Thyroid gland (tissue), 4 donors: Measurements from ENCODE around the gene R3HDML. TPM values are rescaled to one million over a fixed set of nuclear protein-coding genes. Genes with fewer than 3 reads are reported as not detected.

Experiments used
- DNase-seq, 2 donors: peaks; one replicate each; pipeline ENCODE4 v3.0.0-alpha.2; 2019
- H3K27ac ChIP-seq, 3 donors: fragments of 200-600 bp; sonication (generic); 1 replicate in 2 of 3; 2 replicates in 1 of 3; pipeline ENCODE4 v1.5.1; 2016 to 2019; ENCODE audit warnings: mild to moderate bottlenecking in 1 of 3, moderate library complexity in 1 of 3
- H3K27me3 ChIP-seq: fragments of 200-600 bp; sonication (generic); one replicate; pipeline ENCODE4 v1.5.1; 2019
- H3K36me3 ChIP-seq, 2 donors: fragments of 200-600 bp; sonication (generic); one replicate each; pipeline ENCODE4 v1.5.1; 2016 to 2019
- H3K4me1 ChIP-seq, 2 donors: fragments of 200-600 bp; sonication (generic); one replicate each; pipeline ENCODE4 v1.5.1; 2017 to 2019
- H3K4me3 ChIP-seq, 3 donors: fragments of 200-600 bp; sonication (generic); replicated peaks in 1 of 3; 1 replicate in 2 of 3; 2 replicates in 1 of 3; pipeline ENCODE4 v1.5.1; 2016; ENCODE audit warnings: mild to moderate bottlenecking in 1 of 3
- H3K9me3 ChIP-seq: fragments of 200-600 bp; sonication (generic); one replicate; pipeline ENCODE4 v1.5.1; 2017
- POLR2A ChIP-seq, 2 donors: fragments of 450-650 bp; IDR thresholded peaks; one replicate each; pipeline ENCODE4 v1.6.1; 2017; ENCODE audit warnings: antibody characterized with exemption in 2 of 2, mild to moderate bottlenecking in 2 of 2, moderate library complexity in 1 of 2
- WGBS, 2 donors: methylation state at CpG; one replicate each; pipeline ENCODE4 v1.1.5; 2017; 5-methylcytosine and 5-hydroxymethylcytosine counted together
- intact Hi-C: fragments of 100-400 bp; cut with DNase I; formaldehyde crosslinking; loops from one replicate; pipeline ENCODE4 v1.15.1; 2023
- total RNA-seq, 4 donors: library from RNA; depleted of rRNA; stranded (reverse); fragments of >200 nt; gene quantifications; one replicate each; pipeline ENCODE4 v1.2.3, GENCODE V29; 2016
- TF ChIP-seq, protein P1 (sequence below), 6 experiments: fragments of 200-600 bp in 3 of 6; fragments of 450-650 bp in 3 of 6; sonication (generic) in 3 of 6; IDR thresholded peaks; one replicate each; pipeline ENCODE4 v1.5.1; 2016 to 2019; ENCODE audit warnings: antibody characterized with exemption in 6 of 6, mild to moderate bottlenecking in 2 of 6, inconsistent platforms in 1 of 6, moderate library complexity in 1 of 6

R3HDML gene
- total RNA-seq, 4 donors from 2014 or later = not detected

GRCh38 chr20:44304383-44304782 is 32.5 kb upstream of the R3HDML start:
- Histone ChIP-seq H3K27ac (no peak overlapping the region), H3K36me3 (no peaks in the 10 kb centered on the region), H3K9me3 (no peaks in the 10 kb centered on the region), H3K27me3 (no peaks in the 10 kb centered on the region), H3K4me1 (peaks cover 12 to 26% of the 10 kb centered on the region in 2 donors), H3K4me3 (no peak overlapping the region)
- intact Hi-C loops = no loop called here
- no peak for TF ChIP-seq POLR2A (IDR thresholded peaks at IDR 0.05)
- TF ChIP-seq, protein P1, sequence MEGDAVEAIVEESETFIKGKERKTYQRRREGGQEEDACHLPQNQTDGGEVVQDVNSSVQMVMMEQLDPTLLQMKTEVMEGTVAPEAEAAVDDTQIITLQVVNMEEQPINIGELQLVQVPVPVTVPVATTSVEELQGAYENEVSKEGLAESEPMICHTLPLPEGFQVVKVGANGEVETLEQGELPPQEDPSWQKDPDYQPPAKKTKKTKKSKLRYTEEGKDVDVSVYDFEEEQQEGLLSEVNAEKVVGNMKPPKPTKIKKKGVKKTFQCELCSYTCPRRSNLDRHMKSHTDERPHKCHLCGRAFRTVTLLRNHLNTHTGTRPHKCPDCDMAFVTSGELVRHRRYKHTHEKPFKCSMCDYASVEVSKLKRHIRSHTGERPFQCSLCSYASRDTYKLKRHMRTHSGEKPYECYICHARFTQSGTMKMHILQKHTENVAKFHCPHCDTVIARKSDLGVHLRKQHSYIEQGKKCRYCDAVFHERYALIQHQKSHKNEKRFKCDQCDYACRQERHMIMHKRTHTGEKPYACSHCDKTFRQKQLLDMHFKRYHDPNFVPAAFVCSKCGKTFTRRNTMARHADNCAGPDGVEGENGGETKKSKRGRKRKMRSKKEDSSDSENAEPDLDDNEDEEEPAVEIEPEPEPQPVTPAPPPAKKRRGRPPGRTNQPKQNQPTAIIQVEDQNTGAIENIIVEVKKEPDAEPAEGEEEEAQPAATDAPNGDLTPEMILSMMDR (IDR thresholded peaks at IDR 0.05) = no peak
- no peak for DNase-seq

DNA sequence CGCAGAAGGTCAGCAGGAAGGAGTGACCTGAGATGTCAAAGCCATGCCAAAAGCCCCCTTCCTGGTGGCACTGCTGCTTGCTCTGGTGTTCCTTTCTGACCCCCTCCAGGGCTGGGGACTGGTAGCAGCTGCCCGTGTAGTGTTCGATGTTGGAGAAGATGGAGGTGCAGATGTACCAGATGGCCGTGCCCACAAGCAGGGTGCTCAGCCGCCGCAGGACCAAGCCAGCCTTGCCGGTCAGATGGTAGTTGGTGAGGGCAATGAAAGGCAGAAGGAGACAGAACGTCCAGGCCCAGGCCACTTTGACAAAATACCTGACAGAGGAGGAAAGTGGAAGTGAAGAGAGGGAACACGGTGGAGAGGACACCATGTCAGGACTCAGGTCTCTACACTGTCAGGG is 29.9 kb upstream of the R3HDML start:
- DNase-seq = no peak
- H3K4me1 ChIP-seq = peaks cover 16 to 29% of the 10 kb centered on the region in 2 donors
- H3K27me3 ChIP-seq = no peaks in the 10 kb centered on the region
- no peak overlapping the region for H3K27ac ChIP-seq
- TF ChIP-seq POLR2A (IDR thresholded peaks at IDR 0.05) = no peak
- TF ChIP-seq, protein P1 (IDR thresholded peaks at IDR 0.05) = no peak
- intact Hi-C loops = no loop called here
- no peaks in the 10 kb centered on the region for H3K9me3 ChIP-seq
- WGBS, 2 donors = 89% methylated on average over 9 of the region's 9 CpGs
- H3K36me3 ChIP-seq = no peaks in the 10 kb centered on the region
- H3K4me3 ChIP-seq = no peak overlapping the region

- intact Hi-C loops = loop anchor here (2.0 to 10.0 kb wide), 2 partner anchors 93 to 195 kb away; no protein-coding TSS in a partner anchor
- no peaks in the 10 kb centered on the region for H3K36me3 ChIP-seq
- peaks cover 10 to 12% of the 10 kb centered on the region in 2 donors for H3K4me1 ChIP-seq
- 19 to 30% methylated on average over 12 to 17 of the region's 17 CpGs for WGBS, 2 donors
- no peaks in the 10 kb centered on the region for H3K27me3 ChIP-seq
- TF ChIP-seq, protein P1 (IDR thresholded peaks at IDR 0.05) = no peak
- no peak for TF ChIP-seq POLR2A (IDR thresholded peaks at IDR 0.05)
- DNase-seq = peak; percentile 47 to 48
- H3K27ac ChIP-seq = peak overlapping the region in 2 of 3 donors; percentile 78 to 80
- no peaks in the 10 kb centered on the region for H3K9me3 ChIP-seq
- H3K4me3 ChIP-seq = peak overlapping the region; percentile 78 to 99 (median 88)
Measured at GRCh38 chr20:44309763-44310663, 26.8 kb upstream of the R3HDML start.

- H3K9me3 ChIP-seq = no peaks in the 10 kb centered on the region
- 4 to 5% methylated on average over 23 to 33 of the region's 70 CpGs for WGBS, 2 donors
- peak within 1 kb of the TSS; percentile 11 to 80 (median 78) for H3K27ac ChIP-seq
- intact Hi-C loops = loop anchor here (2.0 to 10.0 kb wide), 2 partner anchors 94 to 196 kb away; no protein-coding TSS in a partner anchor
- peak; percentile 98 to 99 for DNase-seq
- TF ChIP-seq, protein P1 (IDR thresholded peaks at IDR 0.05) = peak; percentile 85 to 98 (median 93)
- TF ChIP-seq POLR2A (IDR thresholded peaks at IDR 0.05) = peak in 1 of 2 donors; percentile 68
- H3K27me3 ChIP-seq = no peaks in the 10 kb centered on the region
- peak within 1 kb of the TSS; percentile 78 to 99 (median 88) for H3K4me3 ChIP-seq
- peaks cover 10 to 12% of the 10 kb centered on the region in 2 donors for H3K4me1 ChIP-seq
- no peaks in the 10 kb centered on the region for H3K36me3 ChIP-seq
Measured at GRCh38 chr20:44310664-44311639, 25.9 kb upstream of the R3HDML start, which contains the start of gene FITM2. Gene FITM2 (minus strand): TSS chr20:44311202. CDS start chr20:44311148, 54 bp downstream.
